Measurements from ENCODE around the gene GABRP. TPM values are rescaled to one million over a fixed set of nuclear protein-coding genes. Genes with fewer than 3 reads are reported as not detected.

The GABRP gene
- total RNA-seq, 2 donors from 2014 or later: 4.8 to 5.5 TPM

DNA sequence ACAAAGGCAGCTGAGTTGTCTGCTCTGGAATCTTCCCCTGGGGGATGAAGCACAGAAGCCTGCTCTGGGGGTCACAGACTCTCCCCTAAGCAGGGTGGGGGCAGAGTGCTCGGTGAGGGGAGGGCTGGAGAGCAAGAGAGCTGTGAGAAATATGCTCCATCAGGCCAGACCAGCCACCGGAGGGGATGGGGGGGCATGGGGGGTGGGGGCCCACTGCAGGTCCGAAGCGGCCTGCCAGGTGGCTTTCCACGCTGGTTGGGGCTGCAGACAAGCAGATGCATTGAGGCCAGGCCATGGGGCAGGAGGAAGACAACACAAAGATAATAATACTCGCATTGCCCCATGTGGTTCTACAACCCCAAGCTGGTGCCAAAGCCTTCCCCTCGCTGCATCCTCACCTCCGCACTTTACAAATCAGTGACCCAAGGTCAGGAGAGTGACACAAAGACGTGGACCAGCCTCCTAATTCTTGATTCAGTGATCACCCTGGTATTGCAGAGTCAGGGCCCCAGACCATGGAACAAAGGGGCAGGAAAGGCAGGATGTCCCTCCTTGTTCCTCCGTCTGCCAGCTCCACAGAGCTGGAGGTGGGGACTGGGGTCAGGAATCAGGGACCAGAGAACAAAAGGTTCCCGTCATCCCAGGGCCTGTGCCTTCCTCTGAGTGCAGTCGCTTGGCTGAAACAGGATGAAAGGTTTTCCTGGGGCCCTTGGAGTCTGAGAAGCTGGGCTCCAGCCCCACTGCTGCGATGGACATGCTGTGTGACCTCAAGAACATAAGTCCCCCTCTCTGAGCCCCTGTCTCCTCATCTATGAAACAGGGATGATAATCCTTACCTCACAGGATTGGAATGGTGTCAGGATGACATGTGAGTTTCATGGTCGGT lies 37.2 kb upstream of the GABRP start:
- Histone ChIP-seq H3K4me1 (replicated peaks) (peaks cover 2% of the 10 kb centered on the region), H3K36me3 (no peaks in the 10 kb centered on the region), H3K9me3 (no peaks in the 10 kb centered on the region), H3K27me3 (replicated peaks; ENCODE audit: insufficient read depth) (no peaks in the 10 kb centered on the region), H3K4me3 (no peak overlapping the region), H3K27ac (peak overlapping the region; percentile 70 to 74)
- intact Hi-C loops (cut with DNase I): no loop called here
- WGBS: 53% methylated on average over 14 of the region's 14 CpGs
- TF ChIP-seq CTCF (IDR thresholded peaks at IDR 0.05): no peak
- TF ChIP-seq POLR2AphosphoS5 (IDR thresholded peaks at IDR 0.05): no peak
- no peak for TF ChIP-seq POLR2A (IDR thresholded peaks at IDR 0.05)
- no peak for DNase-seq (ENCODE audit: low spot score)

GRCh38 chr5:170746961-170747340 lies 36.6 kb upstream of the GABRP start:
- Histone ChIP-seq H3K36me3 (no peaks in the 10 kb centered on the region), H3K27me3 (replicated peaks; ENCODE audit: insufficient read depth) (no peaks in the 10 kb centered on the region), H3K4me3 (no peak overlapping the region), H3K27ac (peak overlapping the region; percentile 70 to 74), H3K9me3 (no peaks in the 10 kb centered on the region), H3K4me1 (replicated peaks) (peaks cover 2% of the 10 kb centered on the region)
- DNase-seq (ENCODE audit: low spot score): no peak
- 94% methylated on average over 11 of the region's 11 CpGs for WGBS
- intact Hi-C loops (cut with DNase I): no loop called here
- TF ChIP-seq CTCF (IDR thresholded peaks at IDR 0.05): no peak
- no peak for TF ChIP-seq POLR2AphosphoS5 (IDR thresholded peaks at IDR 0.05)
- no peak for TF ChIP-seq POLR2A (IDR thresholded peaks at IDR 0.05)

DNA sequence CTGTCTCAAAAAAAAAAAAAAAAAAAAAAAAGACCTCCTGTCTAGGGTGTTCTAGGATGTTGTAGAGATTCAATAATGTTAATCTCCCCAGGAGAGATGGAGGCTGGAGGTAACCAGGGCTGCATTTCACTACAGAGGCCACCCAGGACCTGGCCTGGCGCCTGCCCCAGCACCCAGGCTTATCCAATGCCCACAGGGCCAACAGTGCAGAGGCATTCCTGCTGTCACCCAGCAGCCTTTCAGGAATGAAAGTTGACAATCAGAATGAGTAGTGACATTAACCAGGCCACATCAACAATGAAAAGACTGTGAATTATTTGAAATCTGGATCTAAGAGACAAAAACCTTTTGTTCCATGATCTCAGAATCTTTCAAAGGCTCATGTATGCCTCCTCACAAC lies 36.2 kb upstream of the GABRP start:
- H3K4me1 ChIP-seq (replicated peaks): peaks cover 2% of the 10 kb centered on the region
- no peak overlapping the region for H3K4me3 ChIP-seq
- H3K36me3 ChIP-seq: no peaks in the 10 kb centered on the region
- intact Hi-C loops (cut with DNase I): no loop called here
- no peaks in the 10 kb centered on the region for H3K27me3 ChIP-seq (replicated peaks; ENCODE audit: insufficient read depth)
- no peaks in the 10 kb centered on the region for H3K9me3 ChIP-seq
- H3K27ac ChIP-seq: no peak overlapping the region
- no peak for DNase-seq (ENCODE audit: low spot score)
- TF ChIP-seq POLR2AphosphoS5 (IDR thresholded peaks at IDR 0.05): no peak
- TF ChIP-seq CTCF (IDR thresholded peaks at IDR 0.05): no peak
- no peak for TF ChIP-seq POLR2A (IDR thresholded peaks at IDR 0.05)
- 100% methylated on average over 1 of the region's 1 CpG for WGBS

- intact Hi-C loops (cut with DNase I): no loop called here
- Histone ChIP-seq H3K4me1 (replicated peaks) (peaks cover 2% of the 10 kb centered on the region), H3K9me3 (no peaks in the 10 kb centered on the region), H3K36me3 (no peaks in the 10 kb centered on the region), H3K27ac (no peak overlapping the region), H3K27me3 (replicated peaks; ENCODE audit: insufficient read depth) (no peaks in the 10 kb centered on the region), H3K4me3 (no peak overlapping the region)
- DNase-seq (ENCODE audit: low spot score): no peak
- TF ChIP-seq POLR2AphosphoS5 (IDR thresholded peaks at IDR 0.05): no peak
- no peak for TF ChIP-seq POLR2A (IDR thresholded peaks at IDR 0.05)
- peak in 1 of 4 experiments; percentile 8 for TF ChIP-seq CTCF (IDR thresholded peaks at IDR 0.05)
- 94% methylated on average over 10 of the region's 10 CpGs for WGBS
Observed at GRCh38 chr5:170747851-170748250, 35.7 kb upstream of the GABRP start.

- Histone ChIP-seq H3K36me3 (no peaks in the 10 kb centered on the region), H3K27ac (peak overlapping the region in 1 of 2 donors; percentile 43), H3K9me3 (no peaks in the 10 kb centered on the region), H3K4me3 (no peak overlapping the region), H3K4me1 (replicated peaks) (peaks cover 2% of the 10 kb centered on the region), H3K27me3 (replicated peaks; ENCODE audit: insufficient read depth) (no peaks in the 10 kb centered on the region)
- TF ChIP-seq POLR2AphosphoS5 (IDR thresholded peaks at IDR 0.05) (no peak), CTCF (IDR thresholded peaks at IDR 0.05) (no peak), POLR2A (IDR thresholded peaks at IDR 0.05) (no peak)
- no peak for DNase-seq (ENCODE audit: low spot score)
- WGBS: 72% methylated on average over 13 of the region's 13 CpGs
- intact Hi-C loops (cut with DNase I): no loop called here
Observed at GRCh38 chr5:170748951-170749471, 34.5 kb upstream of the GABRP start.

Data from prostate gland (tissue), 2 donors.